ENCODE results near the gene ENDOD1.

Gene ENDOD1

DNA sequence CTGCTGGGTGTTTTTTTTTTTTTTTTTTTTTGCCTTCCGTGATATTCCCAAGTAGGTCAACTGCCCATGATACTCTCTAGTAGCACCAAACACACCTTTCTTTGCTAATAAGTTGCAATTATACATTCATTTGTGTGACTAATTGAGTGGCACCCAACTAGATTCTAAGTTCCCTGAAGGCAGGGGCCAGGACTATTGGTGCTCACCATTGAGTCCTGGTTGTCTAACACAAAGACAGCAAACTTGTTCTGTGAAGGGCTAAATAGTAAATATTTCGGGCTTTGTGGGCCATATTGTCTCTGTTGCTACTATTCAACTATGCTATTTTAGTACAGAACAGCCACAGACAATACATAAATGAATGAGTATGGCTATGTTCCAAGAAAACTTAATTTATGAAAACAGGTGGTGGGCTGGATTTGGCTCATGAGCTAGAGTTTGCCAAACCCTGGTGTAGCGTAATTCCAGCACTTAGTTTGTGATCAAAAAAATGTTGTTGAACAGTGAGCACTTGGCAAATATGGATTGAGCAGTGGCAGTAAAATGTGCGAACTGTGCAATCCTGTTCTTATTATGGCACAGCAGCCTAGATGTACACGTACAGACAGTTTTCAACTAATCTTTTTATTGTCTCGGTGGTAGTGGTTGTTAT is 11.3 kb downstream of the ENDOD1 start:
- no peak for TF ChIP-seq CTCF (IDR thresholded peaks at IDR 0.05; ENCODE audit: insufficient read depth, low read depth, low read length, missing control alignments)
- no peak for DNase-seq (ENCODE audit: low read depth)
- no peak overlapping the region for H3K4me3 ChIP-seq (ENCODE audit: low read depth, low read length)

DNA sequence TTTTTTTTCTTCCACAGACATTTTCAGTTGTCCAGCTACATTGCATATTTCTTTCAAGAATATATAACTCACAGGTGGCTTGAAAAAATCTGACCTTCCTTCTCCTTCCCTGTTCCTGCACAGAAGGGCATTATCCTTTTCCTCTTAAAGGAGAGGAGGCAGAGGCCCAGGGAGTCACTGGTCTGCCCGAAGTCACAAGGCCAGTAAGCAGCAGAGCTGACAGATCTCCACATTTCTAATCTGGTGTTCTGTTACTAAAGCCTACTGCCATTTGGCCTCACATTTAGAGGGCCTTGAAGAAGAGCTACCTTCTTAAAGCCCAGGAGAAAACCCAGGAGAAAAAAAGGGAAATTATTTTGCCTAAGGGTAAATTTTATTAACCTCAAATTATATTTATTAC is 12.3 kb downstream of the ENDOD1 start:
- TF ChIP-seq CTCF (IDR thresholded peaks at IDR 0.05; ENCODE audit: insufficient read depth, low read depth, low read length, missing control alignments), result no peak
- no peak overlapping the region for H3K4me3 ChIP-seq (ENCODE audit: low read depth, low read length)
- no peak for DNase-seq (ENCODE audit: low read depth)

- no peak for DNase-seq (ENCODE audit: low read depth)
- H3K4me3 ChIP-seq (ENCODE audit: low read depth, low read length), result no peak overlapping the region
- TF ChIP-seq CTCF (IDR thresholded peaks at IDR 0.05; ENCODE audit: insufficient read depth, low read depth, low read length, missing control alignments), result no peak
These were observed 13.1 kb downstream of the ENDOD1 start for GRCh38 chr11:95102733-95103132.

DNA sequence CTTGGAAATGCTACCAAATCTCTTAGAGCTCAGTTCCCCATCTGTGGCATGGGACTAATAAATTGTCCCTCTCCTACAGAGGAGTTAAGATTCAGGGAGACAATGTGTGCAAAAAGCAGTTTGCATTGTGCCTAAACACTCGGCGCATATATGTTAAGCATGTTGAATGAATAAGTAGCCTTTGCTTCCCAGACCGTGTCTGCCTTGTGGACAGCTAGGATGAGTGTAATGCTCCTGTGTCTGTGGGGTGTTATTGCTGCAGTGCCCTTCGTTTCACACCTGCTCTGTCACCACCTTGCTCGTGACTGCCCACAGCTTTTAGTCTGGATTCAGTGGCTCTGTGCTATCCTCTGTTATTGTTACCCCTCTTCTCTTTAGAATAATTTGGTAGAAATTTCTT is 14.1 kb downstream of the ENDOD1 start:
- TF ChIP-seq CTCF (IDR thresholded peaks at IDR 0.05; ENCODE audit: insufficient read depth, low read depth, low read length, missing control alignments), result no peak
- H3K4me3 ChIP-seq (ENCODE audit: low read depth, low read length), result no peak overlapping the region
- DNase-seq (ENCODE audit: low read depth), result no peak

DNA sequence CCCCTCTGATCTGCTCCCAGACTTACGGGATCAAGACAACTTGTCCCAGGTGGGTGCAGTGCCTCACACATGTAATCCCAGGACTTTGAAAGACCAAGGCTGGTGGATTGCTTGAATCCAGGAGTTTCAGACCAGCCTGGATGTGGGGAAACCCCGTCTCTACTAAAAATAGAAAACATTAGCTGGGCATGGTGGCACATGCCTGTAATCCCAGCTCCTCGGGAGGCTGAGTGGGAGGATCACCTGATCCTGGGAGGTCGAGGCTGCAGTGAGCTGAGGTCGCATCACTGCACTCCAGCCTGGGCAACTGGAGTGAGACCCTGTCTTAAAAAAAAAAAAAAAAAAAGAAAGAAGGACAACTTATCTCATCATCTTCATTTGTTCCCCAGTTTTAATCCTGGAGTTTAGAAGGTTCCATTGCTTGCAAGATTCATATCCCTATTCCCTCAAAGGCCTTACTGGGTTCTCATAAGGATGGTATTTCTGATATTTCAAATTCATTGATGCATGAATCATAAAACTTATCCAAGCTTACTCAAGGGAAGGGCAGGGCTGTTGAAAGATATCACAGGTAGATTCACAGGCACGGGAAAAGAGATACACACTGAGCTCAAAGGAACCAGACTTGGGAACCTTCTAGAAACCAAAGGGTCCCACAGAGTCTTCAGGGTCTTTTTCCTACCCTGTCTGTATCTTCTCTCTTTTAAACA is 14.6 kb downstream of the ENDOD1 start:
- TF ChIP-seq CTCF (IDR thresholded peaks at IDR 0.05; ENCODE audit: insufficient read depth, low read depth, low read length, missing control alignments), result no peak
- no peak overlapping the region for H3K4me3 ChIP-seq (ENCODE audit: low read depth, low read length)

DNA sequence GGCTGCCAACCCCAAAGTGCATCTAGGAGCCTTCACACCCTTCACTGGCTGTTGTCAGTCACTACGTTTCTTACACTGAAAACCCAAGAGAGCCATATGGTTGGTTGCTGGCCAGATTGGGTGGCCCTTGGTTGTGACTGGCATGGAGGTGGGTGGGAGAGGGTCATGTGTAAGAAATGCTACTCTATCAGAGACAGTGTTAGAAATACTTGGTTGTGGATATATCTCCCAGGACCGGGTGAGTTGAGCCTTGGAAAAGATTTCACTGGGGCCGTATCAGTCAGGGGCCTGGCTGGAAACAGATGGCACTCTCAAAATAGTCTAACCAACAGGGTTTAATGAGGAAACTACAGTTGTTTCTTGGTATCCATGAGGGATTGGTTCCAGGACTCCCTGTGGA is 15.2 kb downstream of the ENDOD1 start:
- no peak for DNase-seq (ENCODE audit: low read depth)
- H3K4me3 ChIP-seq (ENCODE audit: low read depth, low read length), result no peak overlapping the region
- no peak for TF ChIP-seq CTCF (IDR thresholded peaks at IDR 0.05; ENCODE audit: insufficient read depth, low read depth, low read length, missing control alignments)

More for the DNA sequence above, 14.6 kb downstream of the ENDOD1 start:
- DNase-seq (ENCODE audit: low read depth), result no peak

All from GM12865 (cell line).